Activated CD8-positive, alpha-beta T cell treated with anti-CD3 and anti-CD28 coated beads for 36 hours (primary cell): ENCODE measurements around the gene TMEM234. TPM values are rescaled to one million over a fixed set of nuclear protein-coding genes. Genes with fewer than 3 reads are reported as not detected.

Source experiments
- ATAC-seq: fragments of 200-7000 bp; cut with Tn5 transposase; one replicate; pipeline ENCODE4 v1.10.0; 2021; ENCODE audit warnings: mild to moderate bottlenecking, moderate library complexity
- CTCF ChIA-PET: fragments of 350-600 bp; sonication (Branson Sonifier 250); formaldehyde crosslinking; loops from one replicate; lab custom pipeline; 2021; ENCODE audit warnings: antibody characterized with exemption; lab: Charles Lee
- POLR2A ChIA-PET: fragments of 350-600 bp; sonication (Branson Sonifier 250); formaldehyde crosslinking; loops from one replicate; lab custom pipeline; 2021; ENCODE audit warnings: antibody characterized with exemption; lab: Charles Lee
- DNase-seq: peaks from one replicate; pipeline ENCODE4 v3.0.0-alpha.2; 2020
- H3K27ac Mint-ChIP-seq: one replicate; pipeline ENCODE4 v1.8.0; 2021; ENCODE audit warnings: mild to moderate bottlenecking, mixed read lengths
- H3K27me3 Mint-ChIP-seq: one replicate; pipeline ENCODE4 v1.8.0; 2021; ENCODE audit warnings: mixed read lengths
- H3K36me3 Mint-ChIP-seq: one replicate; pipeline ENCODE4 v1.8.0; 2021; ENCODE audit warnings: low read depth, mixed read lengths
- H3K4me1 Mint-ChIP-seq: one replicate; pipeline ENCODE4 v1.8.0; 2021; ENCODE audit warnings: low read depth, mixed read lengths
- H3K4me3 Mint-ChIP-seq: one replicate; pipeline ENCODE4 v1.8.0; 2021; ENCODE audit warnings: mild to moderate bottlenecking, moderate library complexity, mixed read lengths
- H3K9me3 Mint-ChIP-seq: one replicate; pipeline ENCODE4 v1.8.0; 2021; ENCODE audit warnings: mixed read lengths
- intact Hi-C: fragments of 100-400 bp; cut with micrococcal nuclease; formaldehyde crosslinking; loops from one replicate; pipeline ENCODE4 v1.10.0; 2022
- total RNA-seq, 2 experiments: library from RNA; stranded (reverse); gene quantifications; one replicate each; pipeline ENCODE4 v1.2.3, GENCODE V29; 2021
- TF ChIP-seq, protein P1 (sequence below): fragments of 200-600 bp; IDR thresholded peaks from one replicate; pipeline ENCODE4 v1.8.0; 2022; ENCODE audit warnings: antibody characterized with exemption, mild to moderate bottlenecking

Gene TMEM234
- total RNA-seq, 2 experiments from 2014 or later, result 6.9 to 7.7 TPM

DNA sequence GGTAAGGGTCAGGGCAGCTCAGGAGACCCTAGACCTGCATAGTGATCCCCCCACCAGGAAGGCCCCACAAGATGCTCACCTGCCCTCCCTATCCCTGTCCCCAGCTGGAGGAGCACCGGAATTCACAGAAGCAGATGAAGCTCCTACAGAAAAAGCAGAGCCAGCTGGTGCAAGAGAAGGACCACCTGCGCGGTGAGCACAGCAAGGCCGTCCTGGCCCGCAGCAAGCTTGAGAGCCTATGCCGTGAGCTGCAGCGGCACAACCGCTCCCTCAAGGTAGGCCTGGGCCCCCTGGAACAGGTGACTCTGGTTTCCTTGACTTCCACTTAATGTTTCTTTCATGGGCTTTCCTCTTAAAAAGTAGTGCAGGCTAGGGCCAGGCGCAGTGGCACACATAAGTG lies 34.3 kb downstream of the TMEM234 start:
- H3K9me3 Mint-ChIP-seq, result no peaks in the 10 kb centered on the region
- H3K27me3 Mint-ChIP-seq, result no peaks in the 10 kb centered on the region
- H3K36me3 Mint-ChIP-seq, result peaks cover 75% of the 10 kb centered on the region
- ChIA-PET CTCF (no interaction called here), POLR2A (interaction anchor here (3.1 kb wide), 1 partner anchor 11 kb away, joined by 25 read pairs; the partner anchor contains the start of gene CCDC28B)
- H3K4me3 Mint-ChIP-seq, result no peak overlapping the region
- intact Hi-C loops, result no loop called here
- no peak overlapping the region for H3K27ac Mint-ChIP-seq
- peaks cover 32% of the 10 kb centered on the region for H3K4me1 Mint-ChIP-seq
- TF ChIP-seq, protein P1, sequence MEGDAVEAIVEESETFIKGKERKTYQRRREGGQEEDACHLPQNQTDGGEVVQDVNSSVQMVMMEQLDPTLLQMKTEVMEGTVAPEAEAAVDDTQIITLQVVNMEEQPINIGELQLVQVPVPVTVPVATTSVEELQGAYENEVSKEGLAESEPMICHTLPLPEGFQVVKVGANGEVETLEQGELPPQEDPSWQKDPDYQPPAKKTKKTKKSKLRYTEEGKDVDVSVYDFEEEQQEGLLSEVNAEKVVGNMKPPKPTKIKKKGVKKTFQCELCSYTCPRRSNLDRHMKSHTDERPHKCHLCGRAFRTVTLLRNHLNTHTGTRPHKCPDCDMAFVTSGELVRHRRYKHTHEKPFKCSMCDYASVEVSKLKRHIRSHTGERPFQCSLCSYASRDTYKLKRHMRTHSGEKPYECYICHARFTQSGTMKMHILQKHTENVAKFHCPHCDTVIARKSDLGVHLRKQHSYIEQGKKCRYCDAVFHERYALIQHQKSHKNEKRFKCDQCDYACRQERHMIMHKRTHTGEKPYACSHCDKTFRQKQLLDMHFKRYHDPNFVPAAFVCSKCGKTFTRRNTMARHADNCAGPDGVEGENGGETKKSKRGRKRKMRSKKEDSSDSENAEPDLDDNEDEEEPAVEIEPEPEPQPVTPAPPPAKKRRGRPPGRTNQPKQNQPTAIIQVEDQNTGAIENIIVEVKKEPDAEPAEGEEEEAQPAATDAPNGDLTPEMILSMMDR, result no peak
- no peak for DNase-seq
- ATAC-seq, result no peak

DNA sequence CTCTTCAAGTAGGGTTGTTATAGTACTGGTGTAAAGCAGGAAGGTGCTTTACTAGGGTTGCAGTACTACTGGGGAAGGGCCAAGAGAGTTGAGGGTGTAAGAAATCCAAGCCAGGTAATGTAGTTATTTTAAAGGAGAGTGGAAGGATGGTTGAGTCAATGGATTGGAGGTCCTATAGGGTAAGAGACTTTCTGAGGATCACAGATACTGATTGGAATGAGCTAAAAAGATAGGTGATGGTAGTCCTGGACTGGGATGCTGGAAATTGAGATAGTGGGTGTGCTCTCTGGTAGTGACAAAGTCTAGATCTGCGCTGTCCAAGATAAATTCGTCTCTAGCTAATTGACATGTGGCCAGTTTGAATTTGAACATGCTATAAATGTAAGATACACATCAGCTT lies 35.7 kb downstream of the TMEM234 start:
- TF ChIP-seq, protein P1, result no peak
- ChIA-PET POLR2A (interaction anchor here (0.7 to 3.1 kb wide), 4 partner anchors 12 to 77 kb away, joined by 3 to 25 read pairs (median 4); partner anchors contain the start of genes CCDC28B and IQCC), CTCF (interaction anchor here (1.4 kb wide), 1 partner anchor 30 kb away, joined by 3 read pairs; no protein-coding TSS in a partner anchor)
- DNase-seq (no peak), ATAC-seq (no peak)
- intact Hi-C loops, result no loop called here
- Mint-ChIP-seq H3K9me3 (no peaks in the 10 kb centered on the region), H3K4me1 (peaks cover 41% of the 10 kb centered on the region), H3K27ac (peak overlapping the region; percentile 98), H3K4me3 (peak overlapping the region; percentile 48), H3K27me3 (no peaks in the 10 kb centered on the region), H3K36me3 (peaks cover 74% of the 10 kb centered on the region)

DNA sequence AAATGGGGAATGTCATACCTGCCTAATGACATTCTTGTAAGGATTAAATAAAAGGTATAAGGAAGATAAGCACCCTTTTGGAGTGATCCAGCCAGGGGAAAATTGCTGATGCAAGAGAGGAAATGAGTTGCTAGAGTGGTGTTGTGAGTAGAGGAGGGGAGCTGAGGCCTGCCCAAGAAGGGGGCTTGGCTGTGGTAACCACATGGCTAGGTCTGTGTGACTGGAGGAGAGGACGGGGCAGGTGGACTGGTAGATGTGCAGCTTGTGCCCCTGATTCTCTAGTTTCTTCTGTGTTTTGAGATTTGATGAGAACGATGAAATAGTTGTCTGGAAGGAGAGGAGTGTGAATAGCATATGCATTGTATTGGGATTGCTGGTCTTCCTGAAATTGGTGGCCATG lies 36.1 kb downstream of the TMEM234 start:
- H3K9me3 Mint-ChIP-seq, result no peaks in the 10 kb centered on the region
- ATAC-seq (peak; percentile 57), DNase-seq (no peak)
- peak overlapping the region; percentile 48 for H3K4me3 Mint-ChIP-seq
- intact Hi-C loops, result no loop called here
- POLR2A ChIA-PET, result interaction anchor here (0.8 to 3.1 kb wide), 3 partner anchors 13 to 50 kb away, joined by 3 to 25 read pairs (median 5); partner anchors contain the start of genes CCDC28B and IQCC
- CTCF ChIA-PET, result interaction anchor here (1.4 kb wide), 1 partner anchor 30 kb away, joined by 3 read pairs; no protein-coding TSS in a partner anchor
- peaks cover 74% of the 10 kb centered on the region for H3K36me3 Mint-ChIP-seq
- H3K27ac Mint-ChIP-seq, result peak overlapping the region; percentile 98
- TF ChIP-seq, protein P1, result no peak
- H3K4me1 Mint-ChIP-seq, result peaks cover 45% of the 10 kb centered on the region
- no peaks in the 10 kb centered on the region for H3K27me3 Mint-ChIP-seq

DNA sequence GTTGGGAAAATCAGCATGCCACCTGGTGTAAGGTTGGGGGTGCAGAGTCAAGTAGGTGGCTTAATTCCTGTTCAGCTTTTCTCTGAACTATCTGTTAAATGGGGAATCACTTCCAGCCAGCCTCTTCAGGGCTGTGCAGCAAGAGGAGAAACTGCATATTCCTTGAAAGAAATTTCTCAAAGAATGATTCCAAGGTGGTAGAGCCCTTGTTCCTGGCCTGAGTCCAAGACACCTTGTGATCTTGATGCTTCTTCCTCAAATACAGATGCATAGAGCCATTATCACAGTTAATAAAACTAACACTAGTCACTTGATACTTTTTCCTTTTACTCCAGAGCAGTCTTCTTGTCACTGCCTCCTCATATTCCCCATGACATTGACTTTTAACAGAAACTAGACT lies 37.5 kb downstream of the TMEM234 start:
- Mint-ChIP-seq H3K4me1 (peaks cover 47% of the 10 kb centered on the region), H3K4me3 (peak overlapping the region; percentile 16), H3K9me3 (no peaks in the 10 kb centered on the region), H3K36me3 (peaks cover 75% of the 10 kb centered on the region), H3K27ac (peak overlapping the region; percentile 71), H3K27me3 (no peaks in the 10 kb centered on the region)
- POLR2A ChIA-PET, result interaction anchor here (0.9 to 8.2 kb wide), 3 partner anchors 12 to 66 kb away, joined by 4 to 141 read pairs (median 5); partner anchors contain the start of genes CCDC28B and LCK
- TF ChIP-seq, protein P1, result no peak
- ATAC-seq, result no peak
- CTCF ChIA-PET, result interaction anchor here (1.0 to 1.2 kb wide), 3 partner anchors 31 to 209 kb away, joined by 3 to 4 read pairs (median 3); partner anchors contain the start of gene BSDC1
- no peak for DNase-seq
- intact Hi-C loops, result no loop called here

DNA sequence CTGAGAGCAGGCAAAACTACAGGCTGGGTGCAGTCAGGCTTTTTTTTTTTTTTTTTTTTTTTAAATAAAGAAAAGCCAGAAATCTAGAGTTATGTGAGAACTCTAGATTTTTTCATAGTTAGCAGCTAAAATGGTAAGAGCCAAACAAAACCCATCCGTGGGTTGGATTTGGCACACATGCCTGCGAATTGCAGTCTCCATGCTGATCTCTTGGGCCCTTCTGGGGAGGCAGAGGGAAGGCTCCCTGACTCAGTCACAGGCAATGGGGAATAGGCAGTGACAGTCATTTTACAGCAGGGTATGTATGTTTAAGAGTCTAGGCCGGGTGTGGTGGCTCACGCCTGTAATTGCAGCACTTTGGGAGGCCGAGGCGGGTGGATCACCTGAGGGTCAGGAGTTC lies 40.1 kb downstream of the TMEM234 start:
- Mint-ChIP-seq H3K36me3 (peaks cover 54% of the 10 kb centered on the region), H3K27ac (peak overlapping the region; percentile 41), H3K9me3 (no peaks in the 10 kb centered on the region), H3K27me3 (no peaks in the 10 kb centered on the region), H3K4me3 (peak overlapping the region; percentile 97), H3K4me1 (peaks cover 54% of the 10 kb centered on the region)
- DNase-seq (no peak), ATAC-seq (no peak)
- TF ChIP-seq, protein P1, result no peak
- ChIA-PET CTCF (interaction anchor here (1.1 to 1.2 kb wide), 3 partner anchors 54 to 74 kb away, joined by 3 to 4 read pairs (median 3); partner anchors contain the start of gene KPNA6), POLR2A (interaction anchor here (1.0 to 8.2 kb wide), 5 partner anchors 15 to 109 kb away, joined by 3 to 141 read pairs (median 4); partner anchors contain the start of genes CCDC28B and TMEM39B)
- intact Hi-C loops, result no loop called here
